Measurements from ENCODE around the gene PRKCZ.

- TF ChIP-seq MXI1 (IDR thresholded peaks at IDR 0.05; ENCODE audit: low read depth, low read length) = no peak
- TF ChIP-seq SNRNP70 (optimal IDR thresholded peaks at IDR 0.05; ENCODE audit: low read depth, low read length) = no peak
- TF ChIP-seq, protein P1, sequence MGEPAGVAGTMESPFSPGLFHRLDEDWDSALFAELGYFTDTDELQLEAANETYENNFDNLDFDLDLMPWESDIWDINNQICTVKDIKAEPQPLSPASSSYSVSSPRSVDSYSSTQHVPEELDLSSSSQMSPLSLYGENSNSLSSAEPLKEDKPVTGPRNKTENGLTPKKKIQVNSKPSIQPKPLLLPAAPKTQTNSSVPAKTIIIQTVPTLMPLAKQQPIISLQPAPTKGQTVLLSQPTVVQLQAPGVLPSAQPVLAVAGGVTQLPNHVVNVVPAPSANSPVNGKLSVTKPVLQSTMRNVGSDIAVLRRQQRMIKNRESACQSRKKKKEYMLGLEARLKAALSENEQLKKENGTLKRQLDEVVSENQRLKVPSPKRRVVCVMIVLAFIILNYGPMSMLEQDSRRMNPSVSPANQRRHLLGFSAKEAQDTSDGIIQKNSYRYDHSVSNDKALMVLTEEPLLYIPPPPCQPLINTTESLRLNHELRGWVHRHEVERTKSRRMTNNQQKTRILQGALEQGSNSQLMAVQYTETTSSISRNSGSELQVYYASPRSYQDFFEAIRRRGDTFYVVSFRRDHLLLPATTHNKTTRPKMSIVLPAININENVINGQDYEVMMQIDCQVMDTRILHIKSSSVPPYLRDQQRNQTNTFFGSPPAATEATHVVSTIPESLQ (CRISPR knock-in tag; IDR thresholded peaks at IDR 0.05) = no peak
- no peak for TF ChIP-seq BHLHE40 (IDR thresholded peaks at IDR 0.05; ENCODE audit: low read length)
- TF ChIP-seq SOX6 (IDR thresholded peaks at IDR 0.05) = no peak
- TF ChIP-seq SMARCA5 (IDR thresholded peaks at IDR 0.05) = no peak
- TF ChIP-seq, protein P2, sequence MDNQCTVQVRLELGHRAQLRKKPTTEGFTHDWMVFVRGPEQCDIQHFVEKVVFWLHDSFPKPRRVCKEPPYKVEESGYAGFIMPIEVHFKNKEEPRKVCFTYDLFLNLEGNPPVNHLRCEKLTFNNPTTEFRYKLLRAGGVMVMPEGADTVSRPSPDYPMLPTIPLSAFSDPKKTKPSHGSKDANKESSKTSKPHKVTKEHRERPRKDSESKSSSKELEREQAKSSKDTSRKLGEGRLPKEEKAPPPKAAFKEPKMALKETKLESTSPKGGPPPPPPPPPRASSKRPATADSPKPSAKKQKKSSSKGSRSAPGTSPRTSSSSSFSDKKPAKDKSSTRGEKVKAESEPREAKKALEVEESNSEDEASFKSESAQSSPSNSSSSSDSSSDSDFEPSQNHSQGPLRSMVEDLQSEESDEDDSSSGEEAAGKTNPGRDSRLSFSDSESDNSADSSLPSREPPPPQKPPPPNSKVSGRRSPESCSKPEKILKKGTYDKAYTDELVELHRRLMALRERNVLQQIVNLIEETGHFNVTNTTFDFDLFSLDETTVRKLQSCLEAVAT (IDR thresholded peaks at IDR 0.05) = no peak
- TF ChIP-seq GTF2B (IDR thresholded peaks at IDR 0.05; ENCODE audit: extremely low read depth, insufficient read length) = no peak
- TF ChIP-seq, protein P3, sequence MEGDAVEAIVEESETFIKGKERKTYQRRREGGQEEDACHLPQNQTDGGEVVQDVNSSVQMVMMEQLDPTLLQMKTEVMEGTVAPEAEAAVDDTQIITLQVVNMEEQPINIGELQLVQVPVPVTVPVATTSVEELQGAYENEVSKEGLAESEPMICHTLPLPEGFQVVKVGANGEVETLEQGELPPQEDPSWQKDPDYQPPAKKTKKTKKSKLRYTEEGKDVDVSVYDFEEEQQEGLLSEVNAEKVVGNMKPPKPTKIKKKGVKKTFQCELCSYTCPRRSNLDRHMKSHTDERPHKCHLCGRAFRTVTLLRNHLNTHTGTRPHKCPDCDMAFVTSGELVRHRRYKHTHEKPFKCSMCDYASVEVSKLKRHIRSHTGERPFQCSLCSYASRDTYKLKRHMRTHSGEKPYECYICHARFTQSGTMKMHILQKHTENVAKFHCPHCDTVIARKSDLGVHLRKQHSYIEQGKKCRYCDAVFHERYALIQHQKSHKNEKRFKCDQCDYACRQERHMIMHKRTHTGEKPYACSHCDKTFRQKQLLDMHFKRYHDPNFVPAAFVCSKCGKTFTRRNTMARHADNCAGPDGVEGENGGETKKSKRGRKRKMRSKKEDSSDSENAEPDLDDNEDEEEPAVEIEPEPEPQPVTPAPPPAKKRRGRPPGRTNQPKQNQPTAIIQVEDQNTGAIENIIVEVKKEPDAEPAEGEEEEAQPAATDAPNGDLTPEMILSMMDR (IDR thresholded peaks at IDR 0.05 in 2 of 3, conservative IDR thresholded peaks at IDR 0.05 in 1 of 3; ENCODE audit: insufficient read depth in 2 of 3, low read depth in 1 of 3, low read length in 3 of 3) = no peak
- TF ChIP-seq ZNF282 (CRISPR knock-in tag; IDR thresholded peaks at IDR 0.05) = no peak
- no peak for TF ChIP-seq NFIC (IDR thresholded peaks at IDR 0.05)
Measured at GRCh38 chr1:2229911-2230731, 179.9 kb downstream of the PRKCZ start.
